HL-60 (cell line): ENCODE measurements around the gene HECW1.

Experiments
- POLR2AphosphoS5 ChIP-seq: IDR thresholded peaks from 2 replicates; pipeline ENCODE4 v1.6.1; 2012; ENCODE audit warnings: low read depth
- SPI1 ChIP-seq: IDR thresholded peaks from 2 replicates; pipeline ENCODE4 v1.6.1; 2012; ENCODE audit warnings: low read depth, mild to moderate bottlenecking, borderline replicate concordance
- TF ChIP-seq, protein P1 (sequence below): IDR thresholded peaks from one replicate; pipeline ENCODE4 v1.5.1; 2011; ENCODE audit warnings: low read length, control low read depth, inconsistent platforms; ENCODE audit not compliant: insufficient read depth
- TF ChIP-seq, protein P2 (sequence below): IDR thresholded peaks from 2 replicates; pipeline ENCODE4 v1.6.1; 2012; ENCODE audit warnings: low read depth; ENCODE audit not compliant: insufficient replicate concordance

DNA sequence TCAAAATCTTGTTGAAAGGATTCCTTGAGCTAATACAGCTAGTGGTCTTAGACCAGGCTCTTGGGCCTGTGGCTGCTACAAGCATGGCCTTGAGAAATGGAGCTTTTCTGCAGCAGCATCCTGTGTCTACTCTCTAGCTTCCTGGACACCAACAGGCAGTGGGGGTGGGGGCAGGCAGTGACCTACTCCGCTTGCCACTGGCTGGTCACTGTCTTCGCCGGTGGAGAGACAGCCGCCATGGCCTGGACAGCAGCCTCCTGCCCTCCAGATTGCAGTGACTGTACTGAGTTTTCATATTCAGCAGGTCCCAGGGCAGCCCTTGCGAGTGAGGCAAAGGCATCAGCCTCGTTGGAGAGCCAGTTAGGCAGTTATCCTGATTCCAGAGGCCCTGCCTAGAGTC, 204.6 kb downstream of the HECW1 start:
- TF ChIP-seq, protein P1, sequence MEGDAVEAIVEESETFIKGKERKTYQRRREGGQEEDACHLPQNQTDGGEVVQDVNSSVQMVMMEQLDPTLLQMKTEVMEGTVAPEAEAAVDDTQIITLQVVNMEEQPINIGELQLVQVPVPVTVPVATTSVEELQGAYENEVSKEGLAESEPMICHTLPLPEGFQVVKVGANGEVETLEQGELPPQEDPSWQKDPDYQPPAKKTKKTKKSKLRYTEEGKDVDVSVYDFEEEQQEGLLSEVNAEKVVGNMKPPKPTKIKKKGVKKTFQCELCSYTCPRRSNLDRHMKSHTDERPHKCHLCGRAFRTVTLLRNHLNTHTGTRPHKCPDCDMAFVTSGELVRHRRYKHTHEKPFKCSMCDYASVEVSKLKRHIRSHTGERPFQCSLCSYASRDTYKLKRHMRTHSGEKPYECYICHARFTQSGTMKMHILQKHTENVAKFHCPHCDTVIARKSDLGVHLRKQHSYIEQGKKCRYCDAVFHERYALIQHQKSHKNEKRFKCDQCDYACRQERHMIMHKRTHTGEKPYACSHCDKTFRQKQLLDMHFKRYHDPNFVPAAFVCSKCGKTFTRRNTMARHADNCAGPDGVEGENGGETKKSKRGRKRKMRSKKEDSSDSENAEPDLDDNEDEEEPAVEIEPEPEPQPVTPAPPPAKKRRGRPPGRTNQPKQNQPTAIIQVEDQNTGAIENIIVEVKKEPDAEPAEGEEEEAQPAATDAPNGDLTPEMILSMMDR, result no peak
- no peak for TF ChIP-seq POLR2AphosphoS5
- TF ChIP-seq SPI1, result no peak
- TF ChIP-seq, protein P2, sequence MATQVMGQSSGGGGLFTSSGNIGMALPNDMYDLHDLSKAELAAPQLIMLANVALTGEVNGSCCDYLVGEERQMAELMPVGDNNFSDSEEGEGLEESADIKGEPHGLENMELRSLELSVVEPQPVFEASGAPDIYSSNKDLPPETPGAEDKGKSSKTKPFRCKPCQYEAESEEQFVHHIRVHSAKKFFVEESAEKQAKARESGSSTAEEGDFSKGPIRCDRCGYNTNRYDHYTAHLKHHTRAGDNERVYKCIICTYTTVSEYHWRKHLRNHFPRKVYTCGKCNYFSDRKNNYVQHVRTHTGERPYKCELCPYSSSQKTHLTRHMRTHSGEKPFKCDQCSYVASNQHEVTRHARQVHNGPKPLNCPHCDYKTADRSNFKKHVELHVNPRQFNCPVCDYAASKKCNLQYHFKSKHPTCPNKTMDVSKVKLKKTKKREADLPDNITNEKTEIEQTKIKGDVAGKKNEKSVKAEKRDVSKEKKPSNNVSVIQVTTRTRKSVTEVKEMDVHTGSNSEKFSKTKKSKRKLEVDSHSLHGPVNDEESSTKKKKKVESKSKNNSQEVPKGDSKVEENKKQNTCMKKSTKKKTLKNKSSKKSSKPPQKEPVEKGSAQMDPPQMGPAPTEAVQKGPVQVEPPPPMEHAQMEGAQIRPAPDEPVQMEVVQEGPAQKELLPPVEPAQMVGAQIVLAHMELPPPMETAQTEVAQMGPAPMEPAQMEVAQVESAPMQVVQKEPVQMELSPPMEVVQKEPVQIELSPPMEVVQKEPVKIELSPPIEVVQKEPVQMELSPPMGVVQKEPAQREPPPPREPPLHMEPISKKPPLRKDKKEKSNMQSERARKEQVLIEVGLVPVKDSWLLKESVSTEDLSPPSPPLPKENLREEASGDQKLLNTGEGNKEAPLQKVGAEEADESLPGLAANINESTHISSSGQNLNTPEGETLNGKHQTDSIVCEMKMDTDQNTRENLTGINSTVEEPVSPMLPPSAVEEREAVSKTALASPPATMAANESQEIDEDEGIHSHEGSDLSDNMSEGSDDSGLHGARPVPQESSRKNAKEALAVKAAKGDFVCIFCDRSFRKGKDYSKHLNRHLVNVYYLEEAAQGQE, result no peak
